ENCODE results near the gene ARHGEF11.

The ARHGEF11 gene

GRCh38 chr1:157000686-157001085, 44.9 kb downstream of the ARHGEF11 start:
- Histone ChIP-seq H4K20me1 (ENCODE audit: control insufficient read depth, insufficient read depth, low read depth, low read length) (no peaks in the 10 kb centered on the region), H3K4me2 (ENCODE audit: low read length) (no peak overlapping the region), H3K27me3 (ENCODE audit: control insufficient read depth, low read length) (no peaks in the 10 kb centered on the region; the same call in 1 of the 2 replicates), H3K27ac (ENCODE audit: low read depth, low read length) (no peak overlapping the region), H3K9me3 (ENCODE audit: control insufficient read depth, insufficient read depth, low read length) (no peaks in the 10 kb centered on the region), H3K4me3 (ENCODE audit: low read length) (no peak overlapping the region), H3K79me2 (ENCODE audit: control insufficient read depth, low read length) (no peaks in the 10 kb centered on the region), H3F3A (ENCODE audit: control insufficient read depth, insufficient read depth) (no peaks in the 10 kb centered on the region), H3K36me3 (ENCODE audit: control insufficient read depth, low read length) (no peaks in the 10 kb centered on the region), H3K9me2 (replicated peaks; ENCODE audit: control insufficient read depth, low read length) (no peaks in the 10 kb centered on the region), H3K4me1 (ENCODE audit: control insufficient read depth, low read length) (no peaks in the 10 kb centered on the region)
- TF ChIP-seq CTCF (IDR thresholded peaks at IDR 0.05; ENCODE audit: low read depth, low read length, poor library complexity, severe bottlenecking) (no peak), EZH2phosphoT487 (IDR thresholded peaks at IDR 0.05; ENCODE audit: borderline replicate concordance, low read length) (no peak)

- H3K4me2 ChIP-seq (ENCODE audit: low read length): no peak overlapping the region
- no peaks in the 10 kb centered on the region for H3K9me2 ChIP-seq (replicated peaks; ENCODE audit: control insufficient read depth, low read length)
- H3K4me1 ChIP-seq (ENCODE audit: control insufficient read depth, low read length): no peaks in the 10 kb centered on the region
- H3K4me3 ChIP-seq (ENCODE audit: low read length): no peak overlapping the region
- H4K20me1 ChIP-seq (ENCODE audit: control insufficient read depth, insufficient read depth, low read depth, low read length): no peaks in the 10 kb centered on the region
- no peaks in the 10 kb centered on the region for H3K36me3 ChIP-seq (ENCODE audit: control insufficient read depth, low read length)
- H3K27me3 ChIP-seq (ENCODE audit: control insufficient read depth, low read length): no peaks in the 10 kb centered on the region
- no peak for TF ChIP-seq CTCF (IDR thresholded peaks at IDR 0.05; ENCODE audit: low read depth, low read length, poor library complexity, severe bottlenecking)
- TF ChIP-seq EZH2phosphoT487 (IDR thresholded peaks at IDR 0.05; ENCODE audit: borderline replicate concordance, low read length): no peak
- no peaks in the 10 kb centered on the region for H3F3A ChIP-seq (ENCODE audit: control insufficient read depth, insufficient read depth)
- H3K79me2 ChIP-seq (ENCODE audit: control insufficient read depth, low read length): no peaks in the 10 kb centered on the region
- no peaks in the 10 kb centered on the region for H3K9me3 ChIP-seq (ENCODE audit: control insufficient read depth, insufficient read depth, low read length)
- no peak overlapping the region for H3K27ac ChIP-seq (ENCODE audit: low read depth, low read length)
Measured at GRCh38 chr1:156999596-157000320, 45.8 kb downstream of the ARHGEF11 start.

DNA sequence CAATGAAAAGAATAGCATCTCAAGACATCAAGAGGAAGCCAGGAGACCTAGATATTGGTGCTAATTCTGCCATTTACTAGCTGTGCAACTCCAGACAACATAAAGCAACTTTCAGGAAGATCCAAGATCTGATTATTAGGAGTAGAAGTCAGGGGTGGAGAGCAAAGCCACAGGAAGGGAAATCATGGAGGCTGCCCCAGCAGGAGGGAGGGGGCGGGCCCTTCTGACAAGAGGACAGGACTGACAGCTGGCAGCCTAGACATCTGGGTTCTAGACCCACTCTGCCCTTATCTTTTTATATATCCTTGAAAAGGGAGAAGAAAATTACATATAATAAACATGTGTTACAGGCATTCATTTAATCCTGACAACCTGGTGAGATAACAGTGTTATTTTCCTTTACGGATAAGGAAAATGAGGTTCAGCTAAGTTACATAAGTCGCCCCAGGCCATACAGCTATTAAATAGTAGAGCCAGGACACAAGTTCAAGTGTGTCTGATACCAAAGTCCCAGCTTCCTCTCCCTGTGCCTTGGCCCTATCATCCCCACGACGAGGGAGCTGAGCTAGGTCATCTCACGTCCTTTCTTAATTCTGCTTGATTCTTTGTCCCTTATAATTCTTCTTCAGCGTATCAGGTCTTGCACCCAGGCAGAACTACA, 46.6 kb downstream of the ARHGEF11 start:
- Histone ChIP-seq H3K36me3 (ENCODE audit: control insufficient read depth, low read length) (no peaks in the 10 kb centered on the region), H4K20me1 (ENCODE audit: control insufficient read depth, insufficient read depth, low read depth, low read length) (peaks cover 3% of the 10 kb centered on the region; the same call in 1 of the 2 replicates), H3K4me1 (ENCODE audit: control insufficient read depth, low read length) (no peaks in the 10 kb centered on the region), H3K9me3 (ENCODE audit: control insufficient read depth, insufficient read depth, low read length) (no peaks in the 10 kb centered on the region), H3K79me2 (ENCODE audit: control insufficient read depth, low read length) (no peaks in the 10 kb centered on the region), H3K27me3 (ENCODE audit: control insufficient read depth, low read length) (no peaks in the 10 kb centered on the region), H3F3A (ENCODE audit: control insufficient read depth, insufficient read depth) (no peaks in the 10 kb centered on the region), H3K4me2 (ENCODE audit: low read length) (no peak overlapping the region), H3K9me2 (replicated peaks; ENCODE audit: control insufficient read depth, low read length) (no peaks in the 10 kb centered on the region), H3K27ac (ENCODE audit: low read depth, low read length) (no peak overlapping the region), H3K4me3 (ENCODE audit: low read length) (no peak overlapping the region)
- TF ChIP-seq EZH2phosphoT487 (IDR thresholded peaks at IDR 0.05; ENCODE audit: borderline replicate concordance, low read length) (no peak), CTCF (IDR thresholded peaks at IDR 0.05; ENCODE audit: low read depth, low read length, poor library complexity, severe bottlenecking) (no peak)

All from DOHH2 (cell line).